Bronchial epithelial cell (primary cell): ENCODE measurements around the gene OLFML1. TPM values are rescaled to one million over a fixed set of nuclear protein-coding genes. Genes with fewer than 3 reads are reported as not detected.
A peak's percentile ranks its signal among the peaks of the same experiment; 100 is the strongest.

Experiments used
- DNase-seq: peaks from one replicate; pipeline ENCODE4 v3.0.0-alpha.2; 2010; ENCODE audit warnings: low read depth
- FAIRE-seq: peaks from 2 replicates; lab custom pipeline; 2011; peaks lifted over from hg19 to GRCh38; lab: Jason Lieb, UNC
- H3K27me3 ChIP-seq: 2 replicates; pipeline ENCODE4 v1.5.1; 2011; ENCODE audit warnings: low read length; ENCODE audit not compliant: control insufficient read depth, insufficient read depth
- H3K36me3 ChIP-seq: 2 replicates; pipeline ENCODE4 v1.5.1; 2011; ENCODE audit warnings: low read length; ENCODE audit not compliant: control insufficient read depth, insufficient read depth
- H3K4me3 ChIP-seq: 2 replicates; pipeline ENCODE4 v1.5.1; 2011; ENCODE audit warnings: mild to moderate bottlenecking, low read depth, low read length, control low read depth
- CTCF ChIP-seq: IDR thresholded peaks from 2 replicates; pipeline ENCODE4 v1.5.1; 2011; ENCODE audit warnings: mild to moderate bottlenecking, moderate library complexity, low read length, control low read depth, inconsistent platforms; ENCODE audit not compliant: insufficient read depth, severe bottlenecking
- total RNA-seq: library from RNA; depleted of rRNA; stranded (reverse); fragments of >200 nt; gene quantifications from 2 replicates; pipeline ENCODE4 v1.2.1, GENCODE V29; 2014

The OLFML1 gene
- total RNA-seq, 1 donor from 2014 or later: not detected

DNA sequence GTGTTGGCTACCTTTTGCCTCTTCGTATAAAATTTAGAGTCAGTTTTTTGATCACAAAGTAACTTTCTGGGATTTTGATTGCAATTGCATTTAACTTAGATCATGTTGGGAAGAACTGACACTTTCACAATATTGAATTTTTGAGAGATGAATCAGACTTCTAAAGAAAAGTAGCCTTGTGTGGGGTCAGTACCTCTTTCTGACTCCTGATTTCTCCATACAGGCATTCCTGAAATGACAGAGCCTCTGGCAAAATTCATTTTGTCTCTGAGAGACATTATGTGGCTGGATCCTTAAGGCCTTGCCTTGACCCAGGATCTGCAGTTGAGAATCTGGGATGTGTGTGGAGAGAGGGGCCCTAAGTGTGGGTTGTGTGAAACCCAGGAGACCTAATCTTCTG lies 66.3 kb downstream of the OLFML1 start:
- FAIRE-seq (no peak), DNase-seq (peak; percentile 49)
- no peak overlapping the region for H3K4me3 ChIP-seq

DNA sequence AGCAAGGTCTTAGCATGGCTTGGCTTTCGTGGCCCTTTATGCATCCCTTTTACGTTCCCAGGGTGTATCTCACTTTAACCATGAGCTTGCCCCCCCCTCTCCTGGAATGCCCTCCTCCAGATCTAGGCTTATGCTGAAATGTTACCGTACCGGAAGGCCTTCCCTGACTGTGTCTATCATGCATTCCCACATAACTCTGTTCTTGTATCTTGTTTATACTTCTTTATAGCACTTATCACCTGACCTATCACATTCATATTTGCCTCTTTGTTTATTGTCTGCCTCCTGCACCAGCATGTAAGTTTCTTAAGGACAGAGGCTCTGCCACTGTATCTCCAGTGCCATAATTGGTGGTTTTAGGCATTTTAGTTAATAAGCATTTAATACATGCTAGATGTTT lies 67.4 kb downstream of the OLFML1 start:
- no peak for DNase-seq

More for the DNA sequence above, 66.3 kb downstream of the OLFML1 start:
- Histone ChIP-seq H3K27me3 (no peaks in the 10 kb centered on the region), H3K36me3 (no peaks in the 10 kb centered on the region)
- TF ChIP-seq CTCF: no peak

DNA sequence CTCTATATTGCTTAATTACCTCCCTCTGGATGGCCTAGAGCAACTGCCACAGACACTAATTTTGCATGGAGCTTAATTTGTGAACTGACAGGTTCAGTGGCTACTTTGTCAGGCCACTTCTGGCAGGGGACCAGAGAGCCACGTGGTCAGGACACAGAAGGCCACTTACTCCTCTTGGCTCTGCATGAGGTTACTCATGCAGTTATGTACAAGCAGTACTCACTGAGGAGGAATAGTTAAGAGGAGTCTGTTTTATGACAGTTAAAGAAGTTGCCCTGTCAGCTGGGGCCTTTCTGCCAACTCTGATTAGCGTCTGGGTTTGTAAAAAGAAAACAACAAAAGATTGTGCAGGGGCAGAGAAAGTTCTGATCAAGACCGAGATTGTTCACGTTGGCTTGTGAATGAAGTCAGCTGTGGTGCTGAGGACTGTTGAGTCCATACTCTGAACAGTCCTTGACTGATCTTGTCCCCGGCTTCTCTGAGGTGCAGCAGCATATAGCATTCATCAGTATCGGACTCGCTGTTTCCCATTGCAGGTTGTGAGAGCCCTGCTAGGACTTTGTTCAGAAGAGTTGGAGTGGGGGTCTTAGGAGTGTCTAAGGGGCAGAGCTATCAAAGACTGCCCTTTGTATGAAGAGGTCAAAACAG lies 69.9 kb downstream of the OLFML1 start:
- no peak overlapping the region for H3K4me3 ChIP-seq
- H3K27me3 ChIP-seq: no peaks in the 10 kb centered on the region
- FAIRE-seq (peak; percentile 28), DNase-seq (no peak)
- no peak for TF ChIP-seq CTCF
- no peaks in the 10 kb centered on the region for H3K36me3 ChIP-seq

More for the DNA sequence above, 67.4 kb downstream of the OLFML1 start:
- no peaks in the 10 kb centered on the region for H3K27me3 ChIP-seq
- no peak overlapping the region for H3K4me3 ChIP-seq
- no peak for TF ChIP-seq CTCF
- no peak for FAIRE-seq
- H3K36me3 ChIP-seq: no peaks in the 10 kb centered on the region

DNA sequence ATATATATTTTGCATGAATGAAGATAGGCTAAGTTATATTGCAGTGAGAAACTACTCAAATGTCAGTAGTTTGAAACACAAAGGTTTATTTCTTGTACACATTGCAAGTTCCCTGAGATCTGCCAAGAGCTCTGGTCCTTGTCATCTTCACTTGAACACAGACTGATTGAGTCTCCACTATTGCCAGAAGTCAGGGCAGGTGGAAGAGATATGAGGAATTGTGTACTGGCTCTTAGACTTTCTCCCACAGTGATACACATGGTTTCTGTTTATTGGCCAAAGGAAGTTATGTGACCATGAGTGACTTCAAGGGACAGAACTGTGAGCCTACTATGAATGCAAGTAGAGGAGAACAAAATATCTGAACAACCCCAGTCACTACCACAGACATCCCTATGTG lies 72.7 kb downstream of the OLFML1 start:
- no peak overlapping the region for H3K4me3 ChIP-seq
- TF ChIP-seq CTCF: no peak
- DNase-seq (no peak), FAIRE-seq (no peak)
- no peaks in the 10 kb centered on the region for H3K27me3 ChIP-seq
- no peaks in the 10 kb centered on the region for H3K36me3 ChIP-seq

DNA sequence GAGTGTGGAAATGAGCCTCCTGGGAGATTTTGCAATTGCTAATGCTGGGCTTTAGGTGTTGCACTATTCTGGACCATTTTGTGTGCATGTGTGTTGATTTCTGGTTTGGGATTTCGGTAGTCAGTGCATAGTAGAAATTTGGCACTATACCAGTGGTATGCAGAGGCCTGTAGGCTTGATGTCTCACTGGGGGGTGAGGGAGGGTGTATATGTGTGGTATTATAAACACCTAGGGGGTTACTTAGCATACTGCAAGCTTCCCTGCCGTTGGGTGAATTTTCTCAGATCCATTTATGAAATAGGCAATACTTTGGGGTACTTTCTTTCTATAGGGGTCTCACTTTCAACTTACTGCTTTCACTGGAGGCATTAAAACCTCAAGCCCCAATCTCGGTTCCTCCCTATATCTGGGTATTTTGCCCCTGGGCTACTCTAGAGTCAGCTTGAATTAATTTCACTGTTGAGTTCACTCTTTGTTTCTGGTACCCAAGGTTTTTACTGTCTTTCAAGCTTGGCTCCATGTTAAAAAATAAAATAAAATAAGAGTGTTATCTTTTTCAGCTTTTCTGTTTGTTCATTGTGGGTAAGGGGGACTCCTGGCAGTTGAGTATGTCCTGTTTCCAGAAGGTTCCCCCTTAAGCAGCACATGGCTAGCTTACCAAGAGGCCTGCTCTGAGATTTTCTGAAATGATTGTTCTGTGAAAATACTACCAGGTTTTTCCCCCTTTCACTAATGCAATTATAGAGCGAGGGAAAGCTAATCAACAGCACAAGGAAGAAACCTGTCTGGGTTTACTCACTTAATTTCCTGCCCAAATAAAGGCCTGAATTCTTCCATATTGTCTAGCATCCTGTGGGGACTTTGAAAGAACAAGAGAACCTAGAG lies 74.3 kb downstream of the OLFML1 start:
- Histone ChIP-seq H3K36me3 (no peaks in the 10 kb centered on the region), H3K4me3 (no peak overlapping the region), H3K27me3 (no peaks in the 10 kb centered on the region)
- FAIRE-seq (no peak), DNase-seq (no peak)
- no peak for TF ChIP-seq CTCF

Other genes starting within 250 kb of the OLFML1 start
- not detected in 2 replicates for gene SYT9, start 233.6 kb upstream of the OLFML1 start, total RNA-seq
- gene PPFIBP2, start 28.5 kb downstream of the OLFML1 start, total RNA-seq: 15.0 and 41.6 TPM in 2 replicates
- gene CYB5R2, start 188.0 kb downstream of the OLFML1 start, total RNA-seq: 12.1 and 16.4 TPM in 2 replicates
- gene OVCH2, start 221.0 kb downstream of the OLFML1 start, total RNA-seq: under 0.01 and 0.38 TPM in 2 replicates